ENCODE results near the gene FTCDNL1.

The FTCDNL1 gene

GRCh38 chr2:199778655-199779054, 72.3 kb downstream of the FTCDNL1 start:
- DNase-seq, result no peak

- DNase-seq, result no peak
Measured at GRCh38 chr2:199777916-199778315, 73.1 kb downstream of the FTCDNL1 start.

GRCh38 chr2:199777315-199777714, 73.7 kb downstream of the FTCDNL1 start:
- no peak for DNase-seq

- DNase-seq, result no peak
Measured at GRCh38 chr2:199775267-199775666, 75.7 kb downstream of the FTCDNL1 start.

GRCh38 chr2:199772035-199772976, 78.7 kb downstream of the FTCDNL1 start:
- DNase-seq, result no peak

GRCh38 chr2:199770716-199771115, 80.3 kb downstream of the FTCDNL1 start:
- no peak for DNase-seq

GRCh38 chr2:199765646-199766045, 85.3 kb downstream of the FTCDNL1 start:
- no peak for DNase-seq

- DNase-seq, result no peak
Measured at GRCh38 chr2:199764273-199764800, 86.7 kb downstream of the FTCDNL1 start.

GRCh38 chr2:199762963-199763362, 88.0 kb downstream of the FTCDNL1 start:
- DNase-seq, result no peak

GRCh38 chr2:199760574-199760973, 90.4 kb downstream of the FTCDNL1 start:
- DNase-seq, result no peak

- DNase-seq, result no peak
Measured at GRCh38 chr2:199757233-199757870, 93.6 kb downstream of the FTCDNL1 start.

- no peak for DNase-seq
Measured at GRCh38 chr2:199756743-199757142, 94.2 kb downstream of the FTCDNL1 start.

- DNase-seq, result no peak
Measured at GRCh38 chr2:199756211-199756610, 94.8 kb downstream of the FTCDNL1 start.

GRCh38 chr2:199754766-199755165, 96.2 kb downstream of the FTCDNL1 start:
- no peak for DNase-seq

GRCh38 chr2:199751492-199752120, 99.4 kb downstream of the FTCDNL1 start:
- no peak for DNase-seq

- no peak for DNase-seq
Measured at GRCh38 chr2:199749571-199749970, 101.4 kb downstream of the FTCDNL1 start.

- no peak for DNase-seq
Measured at GRCh38 chr2:199744724-199745123, 106.3 kb downstream of the FTCDNL1 start.

- no peak for DNase-seq
Measured at GRCh38 chr2:199744260-199744659, 106.7 kb downstream of the FTCDNL1 start.

- DNase-seq, result no peak
Measured at GRCh38 chr2:199743415-199744120, 107.4 kb downstream of the FTCDNL1 start.

- DNase-seq, result no peak
Measured at GRCh38 chr2:199742884-199743283, 108.1 kb downstream of the FTCDNL1 start.

- no peak for DNase-seq
Measured at GRCh38 chr2:199740111-199740428, 110.9 kb downstream of the FTCDNL1 start.

- peak; percentile 31 for DNase-seq
Measured at GRCh38 chr2:199739413-199740110, 111.4 kb downstream of the FTCDNL1 start.
